Activated naive CD4-positive, alpha-beta T cell treated with anti-CD3 and anti-CD28 coated beads, Interleukin-2, amount 50 U/mL, for 24 hours (primary cell): ENCODE data around the gene AGBL4.
A peak's percentile ranks its signal among the peaks of the same experiment; 100 is the strongest.

ENCODE experiments used
- H3K27ac Mint-ChIP-seq: one replicate; pipeline ENCODE4 v1.8.0; 2021; ENCODE audit warnings: mild to moderate bottlenecking, mixed read lengths
- H3K27me3 Mint-ChIP-seq: one replicate; pipeline ENCODE4 v1.8.0; 2021; ENCODE audit warnings: mixed read lengths
- H3K36me3 Mint-ChIP-seq: one replicate; pipeline ENCODE4 v1.8.0; 2021; ENCODE audit warnings: mixed read lengths
- H3K4me1 Mint-ChIP-seq: one replicate; pipeline ENCODE4 v1.8.0; 2021; ENCODE audit warnings: mixed read lengths
- H3K4me3 Mint-ChIP-seq: one replicate; pipeline ENCODE4 v1.8.0; 2021; ENCODE audit warnings: mild to moderate bottlenecking, mixed read lengths
- H3K9me3 Mint-ChIP-seq: one replicate; pipeline ENCODE4 v1.8.0; 2021; ENCODE audit warnings: mixed read lengths

The AGBL4 gene

GRCh38 chr1:48785869-48786268 is 1237.9 kb downstream of the AGBL4 start:
- Mint-ChIP-seq H3K36me3 (no peaks in the 10 kb centered on the region), H3K27ac (no peak overlapping the region), H3K4me1 (no peaks in the 10 kb centered on the region), H3K27me3 (peaks cover 6% of the 10 kb centered on the region), H3K9me3 (no peaks in the 10 kb centered on the region), H3K4me3 (no peak overlapping the region)

GRCh38 chr1:48784301-48784700 is 1239.5 kb downstream of the AGBL4 start:
- H3K36me3 Mint-ChIP-seq: no peaks in the 10 kb centered on the region
- H3K27ac Mint-ChIP-seq: no peak overlapping the region
- H3K4me3 Mint-ChIP-seq: no peak overlapping the region
- no peaks in the 10 kb centered on the region for H3K4me1 Mint-ChIP-seq
- H3K27me3 Mint-ChIP-seq: peaks cover 4% of the 10 kb centered on the region
- no peaks in the 10 kb centered on the region for H3K9me3 Mint-ChIP-seq

- peak overlapping the region; percentile 92 for H3K4me3 Mint-ChIP-seq
- H3K27ac Mint-ChIP-seq: peak overlapping the region; percentile 53
- H3K4me1 Mint-ChIP-seq: peaks cover 51% of the 10 kb centered on the region
- no peaks in the 10 kb centered on the region for H3K36me3 Mint-ChIP-seq
- H3K27me3 Mint-ChIP-seq: no peaks in the 10 kb centered on the region
- no peaks in the 10 kb centered on the region for H3K9me3 Mint-ChIP-seq
Observed at GRCh38 chr1:48777219-48777895, 1246.4 kb downstream of the AGBL4 start.

GRCh38 chr1:48776393-48777218 is 1247.1 kb downstream of the AGBL4 start, which contains the start of gene BEND5:
Gene BEND5 (minus strand): TSS chr1:48776891. CDS start chr1:48776831, 60 bp downstream.
- Mint-ChIP-seq H3K27me3 (no peaks in the 10 kb centered on the region), H3K27ac (peak within 1 kb of the TSS; percentile 91), H3K4me1 (peaks cover 58% of the 10 kb centered on the region), H3K9me3 (no peaks in the 10 kb centered on the region), H3K36me3 (peaks cover 1% of the 10 kb centered on the region), H3K4me3 (peak within 1 kb of the TSS; percentile 94)

- H3K9me3 Mint-ChIP-seq: no peaks in the 10 kb centered on the region
- H3K4me1 Mint-ChIP-seq: peaks cover 64% of the 10 kb centered on the region
- no peaks in the 10 kb centered on the region for H3K27me3 Mint-ChIP-seq
- peak overlapping the region; percentile 94 for H3K4me3 Mint-ChIP-seq
- H3K27ac Mint-ChIP-seq: peak overlapping the region; percentile 91
- H3K36me3 Mint-ChIP-seq: peaks cover 1% of the 10 kb centered on the region
Observed at GRCh38 chr1:48775831-48776392, 1247.8 kb downstream of the AGBL4 start.

DNA sequence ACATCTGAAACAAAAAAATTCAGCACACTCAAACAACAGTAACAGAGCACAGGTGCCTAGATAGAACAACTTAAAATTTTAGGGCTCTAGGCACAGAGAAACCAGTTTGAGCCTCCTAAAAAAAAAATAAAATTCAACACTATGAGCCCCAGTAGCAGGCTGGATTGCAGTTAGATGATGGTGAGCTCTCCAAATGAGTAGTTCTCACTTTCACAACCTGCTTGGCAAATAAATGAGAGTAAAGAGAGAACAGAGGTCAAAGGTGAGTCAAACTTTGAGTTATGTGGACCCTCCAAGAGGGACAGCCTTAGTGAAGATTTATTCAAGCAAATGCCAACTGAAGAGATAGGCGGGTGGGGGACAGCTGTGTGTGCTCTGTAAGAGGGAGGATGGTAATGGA is 1250.6 kb downstream of the AGBL4 start:
- no peak overlapping the region for H3K4me3 Mint-ChIP-seq
- H3K27me3 Mint-ChIP-seq: no peaks in the 10 kb centered on the region
- no peak overlapping the region for H3K27ac Mint-ChIP-seq
- H3K4me1 Mint-ChIP-seq: peaks cover 84% of the 10 kb centered on the region
- H3K36me3 Mint-ChIP-seq: peaks cover 3% of the 10 kb centered on the region
- no peaks in the 10 kb centered on the region for H3K9me3 Mint-ChIP-seq

DNA sequence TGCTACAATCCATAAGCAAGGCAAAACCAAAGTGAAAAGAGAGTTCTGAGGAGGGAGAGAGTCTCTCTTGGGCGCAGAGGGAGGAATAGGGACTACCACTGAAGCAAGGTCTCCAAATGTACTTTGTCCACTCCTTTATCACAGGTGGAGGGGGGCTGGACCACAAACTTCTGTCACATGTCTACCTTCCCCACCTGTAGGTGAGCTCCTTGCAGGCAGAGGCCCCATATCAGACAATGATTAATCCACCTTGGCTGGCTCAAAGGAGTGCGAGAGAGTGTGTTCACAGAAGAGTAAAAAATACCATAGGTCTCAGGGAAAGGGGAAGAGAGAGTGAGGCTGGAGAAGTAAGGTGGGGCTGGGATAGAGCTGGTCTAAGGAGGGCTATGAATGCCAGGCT is 1251.5 kb downstream of the AGBL4 start:
- H3K27me3 Mint-ChIP-seq: no peaks in the 10 kb centered on the region
- peaks cover 3% of the 10 kb centered on the region for H3K36me3 Mint-ChIP-seq
- H3K4me3 Mint-ChIP-seq: no peak overlapping the region
- H3K9me3 Mint-ChIP-seq: no peaks in the 10 kb centered on the region
- peaks cover 77% of the 10 kb centered on the region for H3K4me1 Mint-ChIP-seq
- H3K27ac Mint-ChIP-seq: peak overlapping the region; percentile 48

DNA sequence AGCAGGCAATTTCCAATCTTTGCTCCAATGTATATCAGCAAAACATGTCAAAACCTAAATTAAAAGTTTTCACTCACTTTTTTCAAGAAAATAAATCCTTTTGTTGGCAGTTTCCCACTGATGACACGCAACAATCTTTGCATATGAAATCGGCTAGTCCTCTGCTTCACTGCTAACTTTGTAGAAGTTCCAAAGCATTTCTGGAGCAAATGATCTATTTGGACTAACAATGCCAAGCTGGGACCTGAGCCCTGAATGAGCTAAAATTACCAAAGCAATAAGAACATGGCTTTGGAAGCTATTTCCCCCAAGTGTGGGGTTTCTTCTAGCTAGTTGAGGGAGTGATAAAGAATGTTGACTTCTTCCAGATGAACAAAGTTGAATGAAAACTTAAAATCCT is 1252.2 kb downstream of the AGBL4 start:
- Mint-ChIP-seq H3K4me3 (no peak overlapping the region), H3K4me1 (peaks cover 73% of the 10 kb centered on the region), H3K27me3 (no peaks in the 10 kb centered on the region), H3K9me3 (no peaks in the 10 kb centered on the region), H3K27ac (no peak overlapping the region), H3K36me3 (peaks cover 5% of the 10 kb centered on the region)

DNA sequence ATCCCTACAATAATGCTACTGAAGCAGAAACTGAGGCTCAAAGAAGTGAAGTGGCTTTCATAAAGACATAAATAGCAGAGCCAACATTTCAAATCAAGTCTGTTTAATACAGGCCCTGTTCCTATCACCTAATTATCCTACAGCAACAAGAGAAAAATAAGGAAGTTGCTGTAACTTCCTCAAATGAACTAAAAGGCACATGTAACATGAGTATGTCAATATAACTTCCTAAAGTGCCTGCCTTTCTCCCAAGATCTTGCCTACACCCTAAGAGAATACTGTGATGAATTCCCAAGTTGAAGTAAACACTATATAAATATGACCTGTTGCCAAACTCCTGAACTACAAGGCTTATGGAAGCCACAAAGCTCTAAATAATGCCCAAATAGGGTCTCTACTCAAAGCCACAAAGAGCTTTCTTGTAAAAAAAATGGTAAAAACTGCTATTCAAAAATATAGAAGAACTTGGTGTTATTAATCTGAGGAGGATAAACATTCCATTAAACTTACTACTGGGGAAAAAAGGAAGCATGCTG is 1255.7 kb downstream of the AGBL4 start:
- Mint-ChIP-seq H3K27me3 (no peaks in the 10 kb centered on the region), H3K4me1 (peaks cover 47% of the 10 kb centered on the region), H3K9me3 (no peaks in the 10 kb centered on the region), H3K36me3 (peaks cover 7% of the 10 kb centered on the region), H3K4me3 (no peak overlapping the region), H3K27ac (no peak overlapping the region)

GRCh38 chr1:48765335-48765734 is 1258.4 kb downstream of the AGBL4 start:
- Mint-ChIP-seq H3K36me3 (peaks cover 9% of the 10 kb centered on the region), H3K4me1 (peaks cover 25% of the 10 kb centered on the region), H3K4me3 (no peak overlapping the region), H3K27ac (no peak overlapping the region), H3K9me3 (no peaks in the 10 kb centered on the region), H3K27me3 (no peaks in the 10 kb centered on the region)

GRCh38 chr1:48761986-48762385 is 1261.8 kb downstream of the AGBL4 start:
- Mint-ChIP-seq H3K27me3 (no peaks in the 10 kb centered on the region), H3K9me3 (no peaks in the 10 kb centered on the region), H3K36me3 (peaks cover 21% of the 10 kb centered on the region), H3K4me3 (no peak overlapping the region), H3K4me1 (peaks cover 13% of the 10 kb centered on the region), H3K27ac (no peak overlapping the region)

DNA sequence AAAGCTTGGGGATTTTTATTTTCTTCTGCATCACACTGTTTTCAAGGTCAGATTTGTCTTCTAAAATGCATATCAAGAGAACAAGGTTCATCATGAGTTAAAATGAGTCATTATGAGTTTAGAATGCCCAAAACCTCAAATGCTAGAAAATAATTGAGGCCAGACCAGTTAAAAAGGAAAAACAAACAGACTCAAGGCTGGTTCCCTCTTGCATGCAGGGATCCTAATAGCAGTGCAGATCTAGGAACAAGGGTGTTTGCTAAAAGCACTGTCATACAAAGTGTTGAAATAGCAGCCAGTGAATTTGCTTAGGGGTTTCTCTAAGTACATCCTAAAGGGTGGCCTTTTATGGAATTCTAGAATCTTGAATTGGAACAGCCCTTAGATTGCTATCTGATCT is 1262.3 kb downstream of the AGBL4 start:
- H3K27me3 Mint-ChIP-seq: no peaks in the 10 kb centered on the region
- no peaks in the 10 kb centered on the region for H3K9me3 Mint-ChIP-seq
- no peak overlapping the region for H3K4me3 Mint-ChIP-seq
- peaks cover 15% of the 10 kb centered on the region for H3K4me1 Mint-ChIP-seq
- no peak overlapping the region for H3K27ac Mint-ChIP-seq
- H3K36me3 Mint-ChIP-seq: peaks cover 23% of the 10 kb centered on the region

DNA sequence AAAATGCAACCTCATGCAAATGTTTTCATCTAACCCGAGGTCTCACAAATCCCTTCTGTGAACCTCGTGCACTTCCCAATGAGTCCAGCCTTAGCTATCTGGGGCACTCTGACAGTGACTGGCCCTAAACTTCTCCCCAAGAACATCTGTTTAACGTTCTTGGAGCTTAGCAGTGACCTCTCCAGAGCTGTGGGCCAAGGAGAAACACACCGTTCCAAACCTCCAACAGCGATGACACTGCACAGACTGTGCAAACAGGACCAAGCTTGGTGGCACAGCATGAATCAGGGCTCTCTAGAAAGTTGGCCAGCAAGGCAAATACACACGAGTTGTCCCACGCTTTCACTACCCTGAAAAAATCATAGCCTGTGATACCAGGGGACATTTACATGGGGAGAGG is 1262.9 kb downstream of the AGBL4 start:
- no peaks in the 10 kb centered on the region for H3K27me3 Mint-ChIP-seq
- peaks cover 18% of the 10 kb centered on the region for H3K4me1 Mint-ChIP-seq
- peaks cover 26% of the 10 kb centered on the region for H3K36me3 Mint-ChIP-seq
- H3K9me3 Mint-ChIP-seq: no peaks in the 10 kb centered on the region
- H3K27ac Mint-ChIP-seq: no peak overlapping the region
- H3K4me3 Mint-ChIP-seq: no peak overlapping the region

GRCh38 chr1:48758976-48759375 is 1264.8 kb downstream of the AGBL4 start:
- Mint-ChIP-seq H3K9me3 (no peaks in the 10 kb centered on the region), H3K27me3 (no peaks in the 10 kb centered on the region), H3K4me3 (no peak overlapping the region), H3K4me1 (peaks cover 14% of the 10 kb centered on the region), H3K27ac (no peak overlapping the region), H3K36me3 (peaks cover 31% of the 10 kb centered on the region)

DNA sequence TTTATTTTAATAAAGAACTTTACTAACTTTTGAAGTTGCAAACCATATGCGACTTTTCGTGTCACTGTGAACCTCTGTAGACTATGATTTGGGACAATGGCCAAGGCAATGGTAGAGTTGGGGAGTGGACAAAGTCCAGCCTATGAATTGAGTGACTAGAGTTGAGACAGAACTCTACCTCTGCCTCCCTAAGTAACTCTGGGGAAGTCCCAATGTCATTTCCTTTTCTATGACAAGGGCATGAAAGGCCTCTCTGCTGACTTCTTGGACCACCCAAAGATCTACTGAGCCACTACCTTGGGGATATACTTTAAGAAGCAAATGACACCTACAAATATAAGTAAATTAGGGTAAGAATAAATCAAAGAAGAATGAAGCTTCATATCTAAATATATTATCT is 1266.4 kb downstream of the AGBL4 start:
- no peaks in the 10 kb centered on the region for H3K27me3 Mint-ChIP-seq

More for the DNA sequence above, 1266.4 kb downstream of the AGBL4 start:
- no peak overlapping the region for H3K27ac Mint-ChIP-seq
- no peak overlapping the region for H3K4me3 Mint-ChIP-seq
- H3K9me3 Mint-ChIP-seq: no peaks in the 10 kb centered on the region
- H3K4me1 Mint-ChIP-seq: peaks cover 14% of the 10 kb centered on the region
- H3K36me3 Mint-ChIP-seq: peaks cover 31% of the 10 kb centered on the region
